HG02870 (cell line): Measurements from ENCODE around the gene CDHR1.
A peak's percentile ranks its signal among the peaks of the same experiment; 100 is the strongest.

Experiments
- ATAC-seq: cut with Tn5 transposase; IDR thresholded peaks from one replicate; pipeline ENCODE4 v1.9.1; 2021; ENCODE audit warnings: mild to moderate bottlenecking, moderate library complexity; ENCODE audit not compliant: unreplicated experiment

Gene CDHR1

DNA sequence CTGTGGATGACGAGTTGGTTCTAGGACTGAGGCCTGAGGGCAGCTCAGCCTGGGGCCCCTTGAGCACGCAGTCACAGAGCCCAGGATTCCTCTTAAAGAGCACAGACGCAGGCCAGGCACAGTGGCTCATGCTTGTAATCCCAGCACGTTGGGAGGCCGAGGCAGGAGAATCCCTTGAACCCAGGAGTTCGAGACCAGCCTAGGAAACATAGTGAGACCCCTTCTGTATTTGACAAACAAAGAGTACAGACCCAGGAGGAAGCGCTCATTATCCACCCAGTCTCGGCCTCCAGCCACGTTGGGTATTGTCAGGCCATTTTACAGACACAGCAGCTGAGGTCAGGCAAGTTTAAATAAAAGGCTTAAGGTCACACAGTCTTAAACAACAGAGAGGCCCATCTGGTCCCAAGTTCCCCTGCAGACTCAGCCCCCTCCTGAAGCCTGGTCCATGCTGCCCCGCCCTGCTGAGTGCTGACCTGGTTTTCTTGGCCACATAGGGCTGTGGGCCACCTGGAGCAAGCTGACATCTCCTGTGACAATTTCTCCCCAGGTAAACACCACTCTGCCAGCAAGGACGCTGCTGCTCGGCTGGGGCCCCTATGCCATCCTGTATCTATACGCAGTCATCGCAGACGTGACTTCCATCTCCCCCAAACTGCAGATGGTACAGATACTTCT is 63.1 kb downstream of the CDHR1 start:
- no peak for ATAC-seq

DNA sequence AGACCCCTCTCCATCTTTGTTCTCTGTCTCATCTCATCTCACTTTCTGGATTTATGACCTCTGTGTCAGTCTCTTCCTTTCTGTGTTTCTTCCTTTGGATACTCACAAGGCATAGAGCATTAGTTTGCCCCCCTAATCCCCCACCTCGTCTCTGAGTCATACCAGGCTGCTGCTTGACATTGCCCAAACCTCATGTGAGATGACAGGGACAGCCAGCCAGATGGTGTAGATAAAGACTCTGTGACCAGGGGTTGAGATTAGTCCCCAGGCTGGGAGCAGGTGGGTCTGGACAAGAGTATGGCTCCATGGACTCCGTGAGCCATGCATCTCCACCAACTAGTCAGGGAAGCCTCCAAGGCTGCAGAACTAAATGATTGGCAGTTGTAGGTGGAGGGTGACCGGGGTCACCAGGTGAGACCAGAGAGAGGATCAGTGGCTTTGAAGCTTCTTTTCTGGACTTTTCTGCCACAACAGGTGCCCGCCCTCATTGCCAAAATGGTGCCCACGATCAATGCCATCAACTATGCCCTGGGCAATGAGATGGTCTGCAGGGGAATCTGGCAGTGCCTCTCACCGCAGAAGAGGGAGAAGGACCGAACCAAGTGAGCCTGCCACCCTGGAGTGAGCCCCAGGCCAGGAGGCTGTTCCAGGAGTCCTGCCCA is 63.8 kb downstream of the CDHR1 start:
- no peak for ATAC-seq

GRCh38 chr10:84261236-84261915 is 67.0 kb downstream of the CDHR1 start:
- no peak for ATAC-seq

GRCh38 chr10:84262190-84262956 is 68.0 kb downstream of the CDHR1 start:
- no peak for ATAC-seq

DNA sequence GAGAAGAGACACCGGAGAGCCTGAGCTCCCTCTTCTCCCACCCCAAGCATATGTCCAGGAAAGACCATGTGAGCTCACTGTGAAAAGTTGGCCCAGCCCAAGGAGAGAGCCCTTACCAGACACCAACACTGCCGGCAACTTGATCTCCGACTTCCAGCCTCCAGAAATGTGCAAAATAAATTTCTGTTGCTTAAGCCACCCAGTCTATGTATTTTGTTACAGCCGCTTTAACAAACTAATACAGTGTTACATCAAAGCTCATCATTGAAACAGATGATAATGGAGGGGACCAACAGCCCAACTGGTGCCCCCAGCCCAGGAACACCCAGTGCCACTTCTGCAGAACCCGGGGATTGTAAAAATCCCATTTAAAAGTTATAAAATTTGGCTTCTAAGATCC is 69.4 kb downstream of the CDHR1 start:
- ATAC-seq: no peak

DNA sequence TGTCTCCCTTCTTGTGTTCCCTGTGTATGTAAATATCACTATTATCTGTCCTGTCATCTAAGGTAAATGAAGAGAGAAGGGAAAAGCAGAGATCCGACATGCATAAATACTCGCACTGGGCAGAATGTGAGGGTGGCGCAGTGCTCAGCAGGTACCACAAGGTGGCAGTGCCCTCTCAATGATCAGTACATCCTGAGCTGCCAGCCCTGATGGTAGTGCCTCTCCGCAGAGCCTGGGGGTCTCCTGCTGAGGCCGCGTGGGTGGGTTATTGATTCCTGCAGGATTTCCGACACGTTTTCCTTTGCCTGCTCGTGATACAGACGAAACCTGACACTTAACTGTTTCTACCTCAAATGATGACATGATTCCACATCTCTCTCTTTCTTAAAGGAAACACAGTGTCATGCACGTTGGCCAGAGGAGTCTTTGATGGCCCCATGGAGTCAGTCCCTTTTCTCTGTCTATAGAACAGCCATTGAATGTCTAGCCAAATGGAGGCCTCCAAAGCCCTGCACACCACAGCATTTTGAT is 70.3 kb downstream of the CDHR1 start:
- ATAC-seq: peak; percentile 90

- ATAC-seq: no peak
Observed at GRCh38 chr10:84265418-84265817, 71.1 kb downstream of the CDHR1 start.

DNA sequence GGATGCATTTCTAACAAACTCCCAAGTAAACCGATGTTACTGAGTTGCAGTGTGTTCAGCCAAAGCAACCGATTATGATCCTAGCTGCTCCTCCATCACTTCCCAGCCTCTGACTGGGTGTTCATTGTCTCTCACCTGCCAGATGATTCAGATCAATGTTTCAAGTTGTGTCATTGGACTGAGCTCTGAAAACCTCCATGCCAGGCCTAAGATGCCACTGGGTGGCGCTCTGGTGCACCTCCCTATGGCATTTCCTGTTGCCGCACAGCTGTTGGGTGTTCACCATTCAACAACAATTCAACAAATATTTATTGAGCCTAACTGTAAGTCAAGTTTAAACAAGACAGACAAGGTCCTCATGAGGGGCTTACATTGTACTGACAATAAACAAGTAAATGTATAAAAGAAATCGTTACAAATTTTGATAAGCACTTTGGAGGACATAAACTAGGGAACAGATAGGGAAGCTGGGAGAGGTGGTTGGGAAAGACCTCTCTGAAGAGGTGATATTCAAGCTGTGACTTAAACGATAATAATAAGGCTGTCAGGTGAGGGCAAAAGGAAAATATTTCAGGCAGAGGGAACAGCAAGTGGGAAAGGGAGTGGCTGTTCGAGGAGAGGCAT is 73.3 kb downstream of the CDHR1 start:
- peak; percentile 52 for ATAC-seq

- ATAC-seq: no peak
Observed at GRCh38 chr10:84269162-84269561, 74.8 kb downstream of the CDHR1 start.
